ENCODE measurements around the gene CAPN11.

DNA sequence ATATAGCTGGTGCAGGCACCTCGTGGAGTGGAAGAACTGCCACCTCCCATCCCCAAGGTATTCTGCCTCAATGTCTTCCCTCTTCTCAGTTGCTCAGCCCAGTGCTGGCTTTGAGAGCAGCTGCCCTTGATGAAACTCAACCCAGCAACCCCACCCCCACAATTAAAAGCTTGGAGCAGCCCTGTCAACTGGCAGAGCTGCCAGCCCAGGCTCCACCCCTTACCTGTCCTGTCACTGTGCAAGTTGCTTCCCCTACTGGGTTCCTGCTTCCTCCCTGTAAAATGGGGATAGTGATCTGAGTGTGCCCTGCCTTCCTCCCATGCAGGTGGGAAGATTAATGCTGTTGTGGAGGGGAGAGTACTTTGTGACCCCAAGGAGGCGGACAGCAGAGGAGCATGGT, 26.7 kb upstream of the CAPN11 start:
- no peak for TF ChIP-seq MAX (IDR thresholded peaks at IDR 0.05)
- no peak for TF ChIP-seq REST (IDR thresholded peaks at IDR 0.05)
- TF ChIP-seq, protein P1, sequence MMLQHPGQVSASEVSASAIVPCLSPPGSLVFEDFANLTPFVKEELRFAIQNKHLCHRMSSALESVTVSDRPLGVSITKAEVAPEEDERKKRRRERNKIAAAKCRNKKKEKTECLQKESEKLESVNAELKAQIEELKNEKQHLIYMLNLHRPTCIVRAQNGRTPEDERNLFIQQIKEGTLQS (IDR thresholded peaks at IDR 0.05) = no peak
- TF ChIP-seq CTCF (IDR thresholded peaks at IDR 0.05; ENCODE audit: low read depth, low read length, missing input control) = no peak

Measured in liver (tissue), 3 donors.